Measurements from ENCODE around the gene SON. TPM values are rescaled to one million over a fixed set of nuclear protein-coding genes. Genes with fewer than 3 reads are reported as not detected.

The SON gene, protein sequence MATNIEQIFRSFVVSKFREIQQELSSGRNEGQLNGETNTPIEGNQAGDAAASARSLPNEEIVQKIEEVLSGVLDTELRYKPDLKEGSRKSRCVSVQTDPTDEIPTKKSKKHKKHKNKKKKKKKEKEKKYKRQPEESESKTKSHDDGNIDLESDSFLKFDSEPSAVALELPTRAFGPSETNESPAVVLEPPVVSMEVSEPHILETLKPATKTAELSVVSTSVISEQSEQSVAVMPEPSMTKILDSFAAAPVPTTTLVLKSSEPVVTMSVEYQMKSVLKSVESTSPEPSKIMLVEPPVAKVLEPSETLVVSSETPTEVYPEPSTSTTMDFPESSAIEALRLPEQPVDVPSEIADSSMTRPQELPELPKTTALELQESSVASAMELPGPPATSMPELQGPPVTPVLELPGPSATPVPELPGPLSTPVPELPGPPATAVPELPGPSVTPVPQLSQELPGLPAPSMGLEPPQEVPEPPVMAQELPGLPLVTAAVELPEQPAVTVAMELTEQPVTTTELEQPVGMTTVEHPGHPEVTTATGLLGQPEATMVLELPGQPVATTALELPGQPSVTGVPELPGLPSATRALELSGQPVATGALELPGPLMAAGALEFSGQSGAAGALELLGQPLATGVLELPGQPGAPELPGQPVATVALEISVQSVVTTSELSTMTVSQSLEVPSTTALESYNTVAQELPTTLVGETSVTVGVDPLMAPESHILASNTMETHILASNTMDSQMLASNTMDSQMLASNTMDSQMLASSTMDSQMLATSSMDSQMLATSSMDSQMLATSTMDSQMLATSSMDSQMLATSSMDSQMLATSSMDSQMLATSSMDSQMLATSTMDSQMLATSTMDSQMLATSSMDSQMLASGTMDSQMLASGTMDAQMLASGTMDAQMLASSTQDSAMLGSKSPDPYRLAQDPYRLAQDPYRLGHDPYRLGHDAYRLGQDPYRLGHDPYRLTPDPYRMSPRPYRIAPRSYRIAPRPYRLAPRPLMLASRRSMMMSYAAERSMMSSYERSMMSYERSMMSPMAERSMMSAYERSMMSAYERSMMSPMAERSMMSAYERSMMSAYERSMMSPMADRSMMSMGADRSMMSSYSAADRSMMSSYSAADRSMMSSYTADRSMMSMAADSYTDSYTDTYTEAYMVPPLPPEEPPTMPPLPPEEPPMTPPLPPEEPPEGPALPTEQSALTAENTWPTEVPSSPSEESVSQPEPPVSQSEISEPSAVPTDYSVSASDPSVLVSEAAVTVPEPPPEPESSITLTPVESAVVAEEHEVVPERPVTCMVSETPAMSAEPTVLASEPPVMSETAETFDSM (N-terminal part only)
- total RNA-seq (2022; extraction: Qiagen RNA extraction) = 72.3 to 112 TPM (median 78.3 TPM) in 5 replicates

DNA sequence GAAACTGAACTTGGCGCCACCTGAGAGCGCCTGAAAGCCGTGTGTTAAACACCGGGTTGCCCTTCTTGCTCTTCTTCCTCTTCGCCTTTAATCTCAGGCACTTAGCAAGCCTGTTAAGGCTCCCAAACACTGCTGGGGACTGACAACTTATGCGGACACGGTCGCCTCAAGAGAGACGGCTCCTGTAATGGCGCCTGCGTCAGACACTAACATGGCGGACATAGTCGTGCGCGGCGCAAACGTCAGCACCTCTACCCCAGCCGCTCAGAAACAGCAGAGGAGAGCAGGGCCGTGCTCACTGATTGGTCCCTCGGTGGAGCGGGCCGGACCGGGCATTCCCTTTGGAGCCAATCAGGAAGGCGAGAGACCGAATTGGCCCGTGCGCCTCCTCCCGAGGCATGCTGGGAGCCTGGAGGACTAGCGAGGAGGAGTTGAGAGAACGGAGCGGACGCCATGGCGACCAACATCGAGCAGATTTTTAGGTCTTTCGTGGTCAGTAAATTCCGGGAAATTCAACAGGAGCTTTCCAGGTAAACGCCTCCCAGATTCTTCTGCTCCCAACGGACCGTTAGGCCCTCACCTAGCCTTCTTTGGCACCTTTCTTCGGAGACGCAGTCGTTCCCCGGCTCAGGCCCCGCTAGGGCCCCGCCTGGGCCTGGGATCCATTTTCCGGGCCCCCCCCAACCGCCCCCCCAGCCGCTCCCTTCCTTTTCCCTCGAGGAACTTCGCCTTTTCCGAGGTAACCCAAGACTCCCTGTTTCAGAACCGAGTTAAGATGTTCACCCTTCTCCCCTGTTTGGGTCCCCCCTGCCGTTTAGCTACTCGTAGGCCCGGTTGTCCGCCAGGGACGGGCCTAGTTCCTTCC lies at the start of gene SON:
Gene SON, plus strand, starts transcription at position 399 of the 865 bp plus-strand sequence. Its CDS starts 55 bp downstream, at position 454.

DNA sequence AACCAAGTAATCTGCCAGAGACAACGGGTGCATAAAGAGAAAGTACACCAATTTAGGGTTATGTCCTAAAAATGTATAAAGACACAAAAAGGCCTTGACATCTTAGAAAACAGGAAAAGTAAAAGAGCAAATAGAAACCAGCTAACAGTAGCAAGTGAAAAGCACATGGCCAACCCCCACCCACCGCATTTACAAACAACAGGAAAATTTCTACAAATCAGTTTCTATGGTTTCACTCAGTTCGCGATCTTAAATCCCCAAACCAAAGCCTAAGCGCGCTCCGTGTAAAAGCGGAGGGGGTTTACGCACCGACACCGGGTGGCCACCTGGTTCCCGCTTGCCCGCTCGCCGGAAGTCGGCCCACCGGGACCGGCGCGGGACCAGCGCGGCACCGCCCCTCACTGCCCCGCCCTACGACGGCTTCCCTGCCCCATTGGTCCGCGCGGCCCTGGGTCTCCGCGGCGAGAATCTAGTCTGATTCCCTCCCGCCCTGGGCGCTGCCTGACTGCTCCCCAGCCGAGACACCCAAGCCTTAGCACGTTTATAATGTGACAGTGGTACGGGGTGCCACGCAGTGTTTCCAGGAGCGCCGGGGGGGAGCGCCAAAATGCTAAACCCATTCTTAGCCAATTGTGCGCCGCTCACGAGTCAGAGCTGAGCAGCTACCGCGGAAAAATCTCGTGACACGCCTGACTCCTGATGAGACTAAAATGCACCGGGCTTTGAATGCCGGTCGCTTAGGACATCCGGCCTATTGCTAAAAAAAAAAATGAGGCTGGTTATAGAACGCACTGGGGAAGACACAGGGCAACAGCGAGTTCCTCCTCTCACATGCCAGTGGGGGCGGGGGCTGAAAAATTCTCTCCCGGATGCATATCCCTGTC lies 840 bp upstream of the SON start, which contains the start of gene GART:
Gene GART, minus strand, starts transcription at position 362 of the 884 bp plus-strand sequence. CDS start 2,802 bp downstream, outside the sequence.

DNA sequence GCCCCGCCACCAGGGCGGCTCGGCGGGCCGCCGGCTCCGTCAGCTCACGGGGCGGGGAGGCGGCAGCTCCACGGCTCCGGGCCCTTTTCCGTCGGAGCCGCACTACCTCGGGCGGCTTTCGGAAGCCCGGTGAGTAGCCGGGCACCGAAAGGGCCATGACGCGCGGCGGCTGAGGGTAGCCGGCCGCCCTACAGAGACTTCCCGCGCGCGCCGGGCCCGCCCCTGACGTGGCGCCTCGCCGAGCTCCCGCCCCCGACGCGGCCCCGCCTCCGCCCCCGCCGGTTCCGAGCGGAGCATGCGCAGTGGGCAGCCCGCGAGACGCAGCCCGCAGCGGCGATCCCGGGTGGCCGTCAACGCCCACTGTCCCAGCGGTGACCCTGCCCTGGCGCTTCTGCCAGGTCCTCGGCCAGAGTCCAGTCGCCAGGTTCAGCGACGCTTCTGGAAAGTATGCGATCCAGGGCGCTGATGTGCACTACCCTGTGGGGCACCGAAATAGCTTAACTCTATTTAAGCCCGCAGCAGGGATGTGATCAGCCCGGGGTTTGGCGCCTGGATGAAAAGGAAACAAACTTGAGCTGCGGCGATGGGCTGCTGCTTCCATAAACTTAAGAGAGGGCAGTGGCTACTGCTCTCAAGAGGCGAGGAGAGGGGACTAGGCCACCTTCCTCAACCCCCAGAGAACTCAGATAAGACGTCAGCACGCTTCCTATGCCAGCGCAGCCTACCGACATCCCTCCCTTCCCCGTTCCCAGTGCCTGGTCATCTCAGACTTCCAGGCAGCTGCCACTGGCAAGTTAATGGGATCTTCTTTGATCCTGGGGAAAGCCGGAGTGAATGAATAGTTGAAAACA lies 45.9 kb downstream of the SON start, which contains the start of gene DONSON:
Gene DONSON, minus strand, starts transcription at position 200 of the 851 bp plus-strand sequence. Its CDS starts 43 bp downstream, at position 157.

Other genes starting within 250 kb of the SON start
- 13.6 to 27.8 TPM (median 16.1 TPM) in 5 replicates for gene IFNAR1, start 218.1 kb upstream of the SON start, total RNA-seq (2022; extraction: Qiagen RNA extraction)
- 49.3 to 57.0 TPM (median 54.8 TPM) in 5 replicates for gene IFNGR2, start 139.6 kb upstream of the SON start, total RNA-seq (2022; extraction: Qiagen RNA extraction)
- 9.8 to 12.8 TPM (median 10.5 TPM) in 5 replicates for gene TMEM50B, start 63.1 kb upstream of the SON start, total RNA-seq (2022; extraction: Qiagen RNA extraction)
- gene DNAJC28, start 51.3 kb upstream of the SON start, total RNA-seq (2022; extraction: Qiagen RNA extraction) = 0.27 to 0.38 TPM (median 0.29 TPM) in 5 replicates
- gene GART, start 921 bp upstream of the SON start, total RNA-seq (2022; extraction: Qiagen RNA extraction) = 57.3 to 67.7 TPM (median 64.2 TPM) in 5 replicates
- 14.7 to 17.9 TPM (median 17.2 TPM) in 5 replicates for gene DONSON, start 45.6 kb downstream of the SON start, total RNA-seq (2022; extraction: Qiagen RNA extraction)
- 11.7 to 13.5 TPM (median 12.4 TPM) in 5 replicates for gene CRYZL1, start 98.7 kb downstream of the SON start, total RNA-seq (2022; extraction: Qiagen RNA extraction)
- gene ITSN1, start 99.5 kb downstream of the SON start, total RNA-seq (2022; extraction: Qiagen RNA extraction) = 18.8 to 25.2 TPM (median 20.8 TPM) in 5 replicates